Mammary microvascular endothelial cell (primary cell): Measurements from ENCODE around the gene TVP23A. TPM values are rescaled to one million over a fixed set of nuclear protein-coding genes. Genes with fewer than 3 reads are reported as not detected.

ENCODE experiments used
- total RNA-seq: library from RNA; depleted of rRNA; stranded (reverse); fragments of >200 nt; gene quantifications from 2 replicates; pipeline ENCODE4 v1.2.3, GENCODE V29; 2015

Gene TVP23A
- not detected in 2 replicates for total RNA-seq

GRCh38 chr16:10817963-10818941 lies at the start of gene TVP23A:
Gene TVP23A, minus strand, starts transcription at chr16:10818794. Its CDS starts 301 bp downstream, at chr16:10818493.

GRCh38 chr16:10743610-10744369 lies 74.8 kb downstream of the TVP23A start, which contains the start of gene NUBP1:
Gene NUBP1, plus strand, starts transcription at chr16:10743842. Its CDS starts 22 bp downstream, at chr16:10743864.

Other genes with a start within 250 kb of the TVP23A start
- gene EMP2, start 238.2 kb downstream of the TVP23A start, total RNA-seq, result 15.8 and 17.7 TPM in 2 replicates
- not detected in 2 replicates for gene TEKT5, start 123.9 kb downstream of the TVP23A start, total RNA-seq
- gene NUBP1, start 75.0 kb downstream of the TVP23A start, total RNA-seq, result 26.5 and 30.0 TPM in 2 replicates
- gene CIITA, start 58.4 kb upstream of the TVP23A start, total RNA-seq, result 0.05 and 0.07 TPM in 2 replicates
- gene DEXI, start 123.7 kb upstream of the TVP23A start, total RNA-seq, result 56.5 and 68.2 TPM in 2 replicates
- 13.3 and 16.7 TPM in 2 replicates for gene CLEC16A, start 125.8 kb upstream of the TVP23A start, total RNA-seq